VCaP (cell line): ENCODE measurements around the gene FAM83B.

Experiments used
- H3K27ac ChIP-seq: fragments of 450-650 bp; 2 replicates; pipeline ENCODE4 v1.5.1; 2017
- CTCF ChIP-seq: fragments of 450-650 bp; conservative IDR thresholded peaks from 2 replicates; pipeline ENCODE4 v1.5.1; 2017; ENCODE audit warnings: mild to moderate bottlenecking, moderate library complexity

FAM83B gene

GRCh38 chr6:54916858-54917257, 70.3 kb downstream of the FAM83B start:
- TF ChIP-seq CTCF, result no peak
- no peak overlapping the region for H3K27ac ChIP-seq

GRCh38 chr6:54920628-54921027, 74.1 kb downstream of the FAM83B start:
- TF ChIP-seq CTCF, result no peak
- no peak overlapping the region for H3K27ac ChIP-seq

GRCh38 chr6:54921891-54922290, 75.3 kb downstream of the FAM83B start:
- no peak for TF ChIP-seq CTCF
- no peak overlapping the region for H3K27ac ChIP-seq

GRCh38 chr6:54929245-54929909, 82.8 kb downstream of the FAM83B start:
- H3K27ac ChIP-seq, result no peak overlapping the region
- TF ChIP-seq CTCF, result no peak

GRCh38 chr6:54932622-54933021, 86.1 kb downstream of the FAM83B start:
- H3K27ac ChIP-seq, result no peak overlapping the region
- no peak for TF ChIP-seq CTCF

- H3K27ac ChIP-seq, result no peak overlapping the region
- TF ChIP-seq CTCF, result no peak
These were observed 89.2 kb downstream of the FAM83B start for GRCh38 chr6:54935739-54936138.

- no peak for TF ChIP-seq CTCF
- H3K27ac ChIP-seq, result no peak overlapping the region
These were observed 90.8 kb downstream of the FAM83B start for GRCh38 chr6:54937371-54937770.
